HepG2 (cell line): ENCODE results near the gene ASTN2.

Experiments
- CHD2 ChIP-seq: IDR thresholded peaks from 2 replicates; pipeline ENCODE4 v1.6.1; 2011; ENCODE audit warnings: low read depth, low read length, improper control_type of control experiment
- CREM ChIP-seq, 2 experiments: sonication (generic) in 1 of 2; formaldehyde crosslinking in 1 of 2; IDR thresholded peaks; 2 replicates each; pipeline versions ENCODE4 v1.4.0 to v1.6.1; 2016 to 2020; ENCODE audit warnings: antibody characterized with exemption in 1 of 2, mild to moderate bottlenecking in 1 of 2, missing genetic modification reagents in 1 of 2
- EP300 ChIP-seq, 3 experiments: sonication (generic) in 1 of 3; formaldehyde crosslinking in 1 of 3; IDR thresholded peaks; 2 replicates each; pipeline versions ENCODE4 v1.5.1 to v1.6.1; 2011 to 2020; ENCODE audit warnings: low read depth in 2 of 3, low read length in 2 of 3, borderline replicate concordance in 1 of 3, improper control_type of control experiment in 1 of 3, mild to moderate bottlenecking in 1 of 3, missing genetic modification reagents in 1 of 3, moderate library complexity in 1 of 3
- EZH2 ChIP-seq: conservative IDR thresholded peaks from 2 replicates; pipeline ENCODE4 v1.6.1; 2012; ENCODE audit warnings: mild to moderate bottlenecking, low read depth, low read length, moderate library complexity
- KMT2B ChIP-seq: IDR thresholded peaks from 2 replicates; pipeline ENCODE4 v1.6.1; 2016; ENCODE audit warnings: missing genetic modification reagents, missing compliant biosample characterization
- POLR2AphosphoS5 ChIP-seq: IDR thresholded peaks from 2 replicates; pipeline ENCODE4 v1.6.1; 2012; ENCODE audit warnings: low read depth, low read length
- RFX5 ChIP-seq: IDR thresholded peaks from 2 replicates; pipeline ENCODE4 v1.6.1; 2011; ENCODE audit warnings: low read depth, low read length, improper control_type of control experiment
- SUZ12 ChIP-seq: fragments of 150-350 bp; IDR thresholded peaks from 2 replicates; pipeline ENCODE4 v1.6.1; 2014; ENCODE audit warnings: low read depth, low read length
- ZEB1 ChIP-seq: IDR thresholded peaks from 2 replicates; pipeline ENCODE4 v1.6.1; 2012; ENCODE audit warnings: mild to moderate bottlenecking, low read depth, inconsistent platforms; ENCODE audit not compliant: insufficient replicate concordance
- ZNF33A ChIP-seq: sonication (generic); formaldehyde crosslinking; IDR thresholded peaks from 2 replicates; pipeline ENCODE4 v1.5.1; 2020; ENCODE audit warnings: missing genetic modification reagents, mild to moderate bottlenecking, moderate library complexity, borderline replicate concordance
- ZNF678 ChIP-seq: sonication (generic); formaldehyde crosslinking; IDR thresholded peaks from 2 replicates; pipeline ENCODE4 v1.4.0; 2020; ENCODE audit warnings: mild to moderate bottlenecking, missing genetic modification reagents
- TF ChIP-seq, protein P1 (sequence below): sonication (generic); formaldehyde crosslinking; IDR thresholded peaks from 2 replicates; pipeline ENCODE4 v1.5.0; 2020; ENCODE audit warnings: mild to moderate bottlenecking, missing genetic modification reagents, moderate library complexity
- TF ChIP-seq, protein P2 (sequence below): sonication (generic); formaldehyde crosslinking; IDR thresholded peaks from 2 replicates; pipeline ENCODE4 v1.4.0; 2020; ENCODE audit warnings: low read depth, mild to moderate bottlenecking, missing genetic modification reagents

DNA sequence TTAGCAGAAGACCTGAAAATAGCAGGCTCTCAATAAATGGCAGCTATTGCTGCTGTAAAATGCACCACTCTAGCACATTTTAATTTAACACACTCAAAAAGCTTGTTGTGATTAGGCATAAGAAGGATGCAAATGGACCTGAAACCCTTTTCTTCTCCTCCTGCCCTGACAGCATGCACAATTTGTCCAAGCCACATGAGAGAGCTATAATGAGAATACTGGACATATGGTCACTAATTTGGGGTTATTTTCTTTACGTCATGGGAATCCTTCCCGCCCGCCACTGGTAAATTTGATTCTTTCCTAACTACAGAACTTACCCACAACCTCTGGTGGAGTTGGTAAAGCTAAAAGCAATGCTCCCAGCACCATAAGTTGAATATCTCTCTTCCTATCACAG is 665.7 kb downstream of the ASTN2 start:
- TF ChIP-seq, protein P1, sequence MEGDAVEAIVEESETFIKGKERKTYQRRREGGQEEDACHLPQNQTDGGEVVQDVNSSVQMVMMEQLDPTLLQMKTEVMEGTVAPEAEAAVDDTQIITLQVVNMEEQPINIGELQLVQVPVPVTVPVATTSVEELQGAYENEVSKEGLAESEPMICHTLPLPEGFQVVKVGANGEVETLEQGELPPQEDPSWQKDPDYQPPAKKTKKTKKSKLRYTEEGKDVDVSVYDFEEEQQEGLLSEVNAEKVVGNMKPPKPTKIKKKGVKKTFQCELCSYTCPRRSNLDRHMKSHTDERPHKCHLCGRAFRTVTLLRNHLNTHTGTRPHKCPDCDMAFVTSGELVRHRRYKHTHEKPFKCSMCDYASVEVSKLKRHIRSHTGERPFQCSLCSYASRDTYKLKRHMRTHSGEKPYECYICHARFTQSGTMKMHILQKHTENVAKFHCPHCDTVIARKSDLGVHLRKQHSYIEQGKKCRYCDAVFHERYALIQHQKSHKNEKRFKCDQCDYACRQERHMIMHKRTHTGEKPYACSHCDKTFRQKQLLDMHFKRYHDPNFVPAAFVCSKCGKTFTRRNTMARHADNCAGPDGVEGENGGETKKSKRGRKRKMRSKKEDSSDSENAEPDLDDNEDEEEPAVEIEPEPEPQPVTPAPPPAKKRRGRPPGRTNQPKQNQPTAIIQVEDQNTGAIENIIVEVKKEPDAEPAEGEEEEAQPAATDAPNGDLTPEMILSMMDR (CRISPR knock-in tag), result no peak
- TF ChIP-seq RFX5, result no peak
- no peak for TF ChIP-seq KMT2B (CRISPR knock-in tag)
- no peak for TF ChIP-seq ZNF33A
- TF ChIP-seq EP300 (IDR thresholded peaks at IDR 0.05; ENCODE audit: low read depth in 2 of 2, low read length in 2 of 2), result no peak
- no peak for TF ChIP-seq EP300 (CRISPR knock-in tag; IDR thresholded peaks at IDR 0.05; ENCODE audit: borderline replicate concordance)
- TF ChIP-seq EZH2, result no peak
- TF ChIP-seq ZNF678 (CRISPR knock-in tag), result no peak
- no peak for TF ChIP-seq CHD2
- no peak for TF ChIP-seq ZEB1
- TF ChIP-seq CREM (IDR thresholded peaks at IDR 0.05), result no peak
- no peak for TF ChIP-seq CREM (CRISPR knock-in tag; IDR thresholded peaks at IDR 0.05)
- TF ChIP-seq POLR2AphosphoS5, result no peak
- TF ChIP-seq SUZ12, result no peak
- TF ChIP-seq, protein P2, sequence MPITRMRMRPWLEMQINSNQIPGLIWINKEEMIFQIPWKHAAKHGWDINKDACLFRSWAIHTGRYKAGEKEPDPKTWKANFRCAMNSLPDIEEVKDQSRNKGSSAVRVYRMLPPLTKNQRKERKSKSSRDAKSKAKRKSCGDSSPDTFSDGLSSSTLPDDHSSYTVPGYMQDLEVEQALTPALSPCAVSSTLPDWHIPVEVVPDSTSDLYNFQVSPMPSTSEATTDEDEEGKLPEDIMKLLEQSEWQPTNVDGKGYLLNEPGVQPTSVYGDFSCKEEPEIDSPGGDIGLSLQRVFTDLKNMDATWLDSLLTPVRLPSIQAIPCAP (CRISPR knock-in tag), result no peak
